GM18499 (cell line): ENCODE measurements around the gene CIZ1.
"Not testable (repeated sequence)": the region's sequence is repeated elsewhere in the genome, so short reads cannot be mapped to it uniquely, and the experiment has no call there.

ENCODE experiments used
- ATAC-seq: cut with Tn5 transposase; IDR thresholded peaks from one replicate; pipeline ENCODE4 v1.9.1; 2021; ENCODE audit warnings: moderate number of reproducible peaks; ENCODE audit not compliant: insufficient read depth, unreplicated experiment

Gene CIZ1

GRCh38 chr9:128192601-128193371 is 1.4 kb upstream of the CIZ1 start:
- no peak for ATAC-seq

DNA sequence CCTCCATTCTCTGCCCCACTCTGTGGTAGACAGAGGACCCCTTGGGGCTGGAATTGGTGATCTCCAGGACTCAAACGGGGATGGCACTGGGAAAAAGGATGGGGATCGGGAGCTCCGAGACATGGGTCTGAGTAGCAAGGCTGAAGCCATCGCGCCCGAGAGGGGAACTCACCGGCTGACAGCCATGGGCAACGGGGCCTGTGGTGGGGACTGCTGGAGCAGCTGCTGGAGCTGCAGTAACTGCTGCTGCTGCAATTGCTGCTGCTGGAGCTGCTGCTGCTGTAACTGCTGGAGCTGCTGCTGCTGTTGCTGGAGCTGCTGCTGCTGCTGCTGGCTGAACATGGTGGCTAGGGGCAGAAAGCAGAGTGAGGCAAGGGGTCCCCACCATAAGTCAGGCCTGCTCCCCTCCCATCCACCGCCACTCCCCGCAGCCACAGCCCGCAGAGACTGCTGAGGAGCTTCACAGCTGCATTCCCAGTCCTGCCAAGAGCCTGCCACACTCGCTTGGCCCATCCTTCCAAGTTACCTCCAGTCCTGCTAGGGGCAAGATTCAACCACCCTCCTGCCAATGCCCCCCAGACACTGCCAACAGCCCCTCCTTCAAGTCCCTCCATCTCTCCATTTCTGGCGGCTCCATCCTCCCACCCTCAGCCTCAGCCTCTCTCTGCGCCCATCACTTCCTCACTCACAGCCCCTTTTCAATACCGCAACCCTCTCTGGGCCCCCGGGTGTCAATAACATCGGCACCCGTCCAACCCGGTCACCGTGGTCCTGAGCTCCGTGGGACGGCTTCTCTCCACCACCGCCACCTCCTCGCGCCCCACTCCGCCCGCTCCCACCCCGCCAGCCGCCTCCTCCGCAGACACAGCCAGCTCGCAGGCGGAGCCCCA is 611 bp downstream of the CIZ1 start:
- no peak for ATAC-seq

DNA sequence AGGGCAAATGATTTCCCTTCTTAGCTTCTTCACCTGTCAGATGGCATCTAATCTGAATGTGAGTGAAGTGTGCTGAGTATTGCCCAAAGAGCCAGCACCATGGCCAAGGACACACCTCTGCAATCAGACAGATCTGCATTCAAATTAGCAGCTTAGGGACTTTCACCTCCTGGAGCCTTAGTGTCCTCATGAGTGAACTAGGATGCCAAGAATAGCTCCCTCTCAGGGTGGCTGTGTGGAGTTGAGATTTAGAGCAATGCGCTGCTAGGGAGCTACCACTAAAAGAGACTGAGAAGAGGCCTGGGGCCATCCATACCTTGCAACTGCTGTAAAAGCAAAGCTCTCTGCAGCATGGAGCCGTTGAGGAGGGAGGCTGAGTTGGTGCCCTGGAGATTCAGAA is 1.4 kb downstream of the CIZ1 start:
- ATAC-seq, result no peak

DNA sequence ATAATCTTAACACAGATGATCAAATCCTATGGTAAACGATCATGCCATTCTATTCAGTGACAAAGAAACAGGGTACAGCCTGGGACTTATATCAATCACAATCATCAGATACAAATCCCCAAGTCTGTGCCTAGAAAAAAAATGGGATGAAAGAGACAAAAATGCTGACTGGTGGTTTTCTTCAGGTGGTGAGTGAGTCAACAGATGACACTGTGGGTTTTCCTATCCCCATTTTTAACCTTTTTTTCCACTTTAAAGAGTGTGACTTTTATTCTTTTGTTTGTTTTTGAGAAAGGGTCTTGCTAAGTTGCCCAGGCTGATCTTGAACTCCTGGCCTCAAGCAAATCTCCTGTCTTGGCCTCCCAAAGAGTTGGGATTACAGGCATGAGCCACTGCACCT is 3.2 kb downstream of the CIZ1 start:
- ATAC-seq, result no peak

DNA sequence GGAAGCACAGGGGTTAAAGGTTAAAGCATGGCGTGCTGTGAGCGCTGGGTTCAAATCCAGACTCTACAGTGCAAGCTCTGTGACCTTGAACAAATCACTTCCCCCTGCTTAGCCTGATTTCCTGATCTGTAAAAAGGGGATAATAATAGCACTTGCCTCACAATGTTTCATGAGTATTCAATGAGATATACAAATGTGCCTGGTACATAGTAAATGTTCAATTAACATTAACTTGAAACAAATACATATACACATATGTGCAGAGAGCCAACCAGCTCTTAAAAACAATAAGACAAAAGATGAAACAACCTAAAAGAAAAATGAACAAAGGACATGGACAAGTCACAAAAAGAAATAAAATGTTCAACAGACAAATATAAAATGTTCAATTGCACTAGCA is 4.0 kb downstream of the CIZ1 start:
- no peak for ATAC-seq

GRCh38 chr9:128185979-128186965 is 5.1 kb downstream of the CIZ1 start:
- no peak for ATAC-seq

- no peak for ATAC-seq
Measured at GRCh38 chr9:128182893-128183588, 8.3 kb downstream of the CIZ1 start.

GRCh38 chr9:128181480-128181879 is 9.9 kb downstream of the CIZ1 start:
- ATAC-seq, result not testable (repeated sequence)

GRCh38 chr9:128180447-128180846 is 10.9 kb downstream of the CIZ1 start:
- ATAC-seq, result no peak

DNA sequence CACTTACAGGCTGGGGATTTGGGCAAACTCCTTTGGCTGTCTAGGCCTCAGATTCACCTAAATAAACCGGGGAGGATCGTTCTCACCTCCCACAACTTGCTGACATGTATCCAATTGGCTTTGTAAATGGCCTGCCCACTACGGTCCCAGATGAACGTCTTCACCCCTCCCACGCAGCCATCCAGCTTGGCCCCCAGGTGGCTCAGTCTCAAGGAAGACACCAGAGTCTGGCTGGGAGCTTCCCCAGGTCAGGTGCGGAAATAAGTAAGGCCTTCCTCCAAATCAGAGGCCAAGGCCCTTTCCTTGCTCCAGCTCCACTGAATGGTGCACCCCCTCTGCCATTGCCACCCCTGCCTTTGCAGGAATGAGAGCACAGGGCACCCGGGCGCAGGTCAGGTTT is 11.4 kb downstream of the CIZ1 start:
- no peak for ATAC-seq

GRCh38 chr9:128178806-128179431 is 12.5 kb downstream of the CIZ1 start:
- no peak for ATAC-seq

DNA sequence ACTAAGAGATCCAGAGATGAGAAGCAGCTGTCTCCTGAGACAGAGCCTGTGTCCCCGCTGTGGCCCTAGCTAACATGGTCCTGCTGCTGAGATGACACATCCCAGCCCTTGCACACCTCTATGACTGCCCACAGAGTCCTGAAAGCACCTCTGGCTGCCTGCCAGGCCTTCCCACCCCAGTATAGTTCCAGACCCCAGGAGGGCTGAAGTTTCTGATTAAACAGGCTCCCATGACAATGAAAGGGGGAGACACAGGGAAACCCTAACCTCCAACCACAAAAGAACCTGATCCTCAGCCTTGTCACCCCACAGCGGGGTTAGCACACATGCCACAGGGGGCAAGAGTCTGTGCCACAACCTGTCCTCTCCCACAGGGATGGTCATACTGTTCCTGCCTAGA is 15.6 kb downstream of the CIZ1 start:
- ATAC-seq, result no peak

DNA sequence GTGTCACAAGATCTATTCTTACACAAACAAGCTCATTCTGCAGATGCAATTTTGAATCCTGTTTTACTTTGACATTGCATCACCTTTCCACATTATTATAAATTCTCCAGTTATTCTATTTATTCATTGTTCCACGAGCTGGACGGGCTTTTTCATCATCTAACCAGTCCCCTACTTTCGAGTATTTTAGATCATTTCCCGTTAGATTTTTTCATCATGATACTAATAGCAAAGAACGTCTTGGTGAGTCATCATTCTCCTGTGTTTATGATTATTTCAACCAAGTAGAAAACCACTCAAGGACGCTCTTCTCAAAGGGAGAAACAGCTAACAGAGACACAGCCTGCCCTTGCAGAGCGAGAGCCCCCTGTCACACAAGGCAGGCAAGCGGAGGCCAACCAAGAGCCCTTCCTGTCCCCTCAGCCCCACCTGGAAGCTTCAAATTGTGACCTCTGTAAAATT is 16.2 kb downstream of the CIZ1 start:
- no peak for ATAC-seq

GRCh38 chr9:128174062-128174461 is 17.3 kb downstream of the CIZ1 start:
- ATAC-seq, result no peak

DNA sequence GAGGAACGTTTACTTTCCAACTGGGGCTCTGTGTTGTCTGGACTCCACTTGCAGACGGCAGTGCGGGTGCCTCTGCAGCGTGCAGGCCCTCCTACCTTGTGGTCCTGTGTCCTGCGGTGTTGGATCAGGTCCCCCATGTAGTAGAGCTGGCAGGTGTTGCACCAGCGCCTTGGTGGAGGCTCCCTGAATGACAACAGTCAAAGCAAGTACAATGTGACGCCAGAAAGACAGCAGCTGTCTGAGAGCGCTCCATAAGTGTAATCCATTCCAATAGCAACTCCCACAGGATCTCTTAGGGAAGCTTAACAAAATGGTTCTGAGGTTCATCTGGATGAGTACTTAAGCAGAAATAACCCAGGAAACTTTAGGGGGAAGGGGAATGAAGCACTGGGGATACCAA is 21.4 kb downstream of the CIZ1 start:
- no peak for ATAC-seq

DNA sequence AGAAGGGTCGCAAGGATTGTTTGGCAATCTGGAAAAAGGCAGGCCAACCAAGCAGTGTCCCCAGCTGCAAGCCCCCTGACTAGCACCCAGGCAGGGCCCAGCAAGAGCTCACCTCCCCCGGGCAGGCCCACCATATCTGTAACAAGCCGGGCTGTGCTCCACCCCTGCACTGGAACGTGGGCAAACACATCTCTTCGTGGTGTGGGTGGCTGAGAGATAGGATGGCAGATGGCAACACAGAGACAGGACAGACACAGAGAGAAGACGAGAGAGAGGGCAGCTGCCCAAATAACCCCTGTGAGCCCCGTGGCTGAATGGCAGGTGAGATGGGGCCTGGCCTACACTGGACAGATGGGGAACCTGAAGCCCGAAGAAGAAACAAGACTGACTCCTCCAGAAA is 21.9 kb downstream of the CIZ1 start:
- no peak for ATAC-seq

GRCh38 chr9:128168731-128169308 is 22.6 kb downstream of the CIZ1 start:
- no peak for ATAC-seq

DNA sequence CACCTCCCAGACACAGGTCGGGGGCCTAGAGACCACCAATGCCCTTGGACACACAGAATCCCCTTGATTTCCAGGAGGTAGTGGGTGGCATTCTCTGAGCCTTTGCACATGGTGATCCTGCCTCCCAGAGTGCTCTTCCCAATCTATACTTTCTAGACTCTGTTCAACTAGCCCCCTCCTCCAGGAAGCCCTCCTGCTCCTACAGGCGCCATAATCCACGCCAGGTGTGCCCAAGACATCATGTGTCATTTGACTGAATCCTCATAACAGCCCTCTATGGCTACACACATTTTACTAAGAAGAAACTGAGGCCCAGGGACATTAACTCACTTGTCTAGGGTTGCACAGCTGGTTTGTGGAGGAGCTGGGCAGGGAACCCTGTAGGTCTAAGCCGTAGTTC is 24.2 kb downstream of the CIZ1 start:
- no peak for ATAC-seq

- no peak for ATAC-seq
Measured at GRCh38 chr9:128166169-128166568, 25.2 kb downstream of the CIZ1 start.
